NCI-H2081 treated with DMSO at 0.1 percent for 48 hours (cell line): Measurements from ENCODE around the gene MGAT5B.
"Not testable (repeated sequence)": the region's sequence is repeated elsewhere in the genome, so short reads cannot be mapped to it uniquely, and the experiment has no call there.

Experiments used
- DNase-seq: peaks from one replicate; lab custom pipeline; 2025; lab: John Stamatoyannopoulos, UW

The MGAT5B gene, protein sequence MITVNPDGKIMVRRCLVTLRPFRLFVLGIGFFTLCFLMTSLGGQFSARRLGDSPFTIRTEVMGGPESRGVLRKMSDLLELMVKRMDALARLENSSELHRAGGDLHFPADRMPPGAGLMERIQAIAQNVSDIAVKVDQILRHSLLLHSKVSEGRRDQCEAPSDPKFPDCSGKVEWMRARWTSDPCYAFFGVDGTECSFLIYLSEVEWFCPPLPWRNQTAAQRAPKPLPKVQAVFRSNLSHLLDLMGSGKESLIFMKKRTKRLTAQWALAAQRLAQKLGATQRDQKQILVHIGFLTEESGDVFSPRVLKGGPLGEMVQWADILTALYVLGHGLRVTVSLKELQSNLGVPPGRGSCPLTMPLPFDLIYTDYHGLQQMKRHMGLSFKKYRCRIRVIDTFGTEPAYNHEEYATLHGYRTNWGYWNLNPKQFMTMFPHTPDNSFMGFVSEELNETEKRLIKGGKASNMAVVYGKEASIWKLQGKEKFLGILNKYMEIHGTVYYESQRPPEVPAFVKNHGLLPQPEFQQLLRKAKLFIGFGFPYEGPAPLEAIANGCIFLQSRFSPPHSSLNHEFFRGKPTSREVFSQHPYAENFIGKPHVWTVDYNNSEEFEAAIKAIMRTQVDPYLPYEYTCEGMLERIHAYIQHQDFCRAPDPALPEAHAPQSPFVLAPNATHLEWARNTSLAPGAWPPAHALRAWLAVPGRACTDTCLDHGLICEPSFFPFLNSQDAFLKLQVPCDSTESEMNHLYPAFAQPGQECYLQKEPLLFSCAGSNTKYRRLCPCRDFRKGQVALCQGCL

DNA sequence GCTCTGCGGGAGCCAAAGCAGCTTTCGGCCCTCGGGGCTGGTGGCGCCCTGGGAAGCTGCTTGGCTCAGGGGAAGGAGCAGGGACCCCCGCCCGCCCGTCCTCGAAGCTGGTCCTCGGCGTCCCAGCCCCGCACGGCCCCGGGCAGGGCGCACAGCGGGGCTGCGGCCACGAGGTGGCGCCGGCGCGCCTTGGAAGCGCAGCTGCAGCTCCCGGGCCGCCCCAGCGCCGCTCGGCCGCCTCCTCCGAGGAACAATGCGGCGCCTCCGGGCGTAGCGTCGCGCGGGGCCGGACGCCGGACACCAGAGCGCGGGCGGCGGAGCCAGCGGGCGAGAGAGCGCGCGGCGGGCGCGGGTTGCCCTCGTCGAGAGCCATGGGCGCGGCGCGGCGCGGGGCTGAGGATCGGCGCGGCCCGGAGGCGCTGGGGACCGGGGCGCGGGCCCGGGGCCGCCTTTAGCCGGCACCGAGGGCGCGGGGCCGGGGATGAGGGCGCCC is at the start of gene MGAT5B:
Gene MGAT5B, plus strand, starts transcription at position 229 of the 493 bp plus-strand sequence. CDS start 626 bp downstream, outside the sequence.
- no peak for DNase-seq

DNA sequence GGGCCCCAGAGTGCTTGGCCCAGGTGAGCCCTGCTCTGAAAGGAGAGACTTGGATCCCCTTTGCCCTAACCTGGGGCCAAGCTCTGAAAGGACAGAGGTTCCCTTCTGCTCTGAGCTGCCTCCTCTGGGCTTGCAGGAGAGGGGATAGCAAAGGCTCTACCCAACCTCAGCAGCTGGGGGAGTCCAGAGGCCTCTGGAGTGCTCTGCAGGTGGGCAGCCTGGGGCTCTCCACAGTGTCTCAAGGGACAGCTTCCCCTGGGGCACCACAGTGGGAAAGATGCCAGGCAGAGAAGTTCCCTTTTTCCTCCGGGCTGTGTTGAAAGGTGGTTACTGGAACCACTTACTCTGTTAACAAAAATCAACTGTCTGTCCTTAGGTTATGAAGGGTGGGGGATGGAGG is 48.2 kb upstream of the MGAT5B start:
- peak; percentile 73 for DNase-seq

DNA sequence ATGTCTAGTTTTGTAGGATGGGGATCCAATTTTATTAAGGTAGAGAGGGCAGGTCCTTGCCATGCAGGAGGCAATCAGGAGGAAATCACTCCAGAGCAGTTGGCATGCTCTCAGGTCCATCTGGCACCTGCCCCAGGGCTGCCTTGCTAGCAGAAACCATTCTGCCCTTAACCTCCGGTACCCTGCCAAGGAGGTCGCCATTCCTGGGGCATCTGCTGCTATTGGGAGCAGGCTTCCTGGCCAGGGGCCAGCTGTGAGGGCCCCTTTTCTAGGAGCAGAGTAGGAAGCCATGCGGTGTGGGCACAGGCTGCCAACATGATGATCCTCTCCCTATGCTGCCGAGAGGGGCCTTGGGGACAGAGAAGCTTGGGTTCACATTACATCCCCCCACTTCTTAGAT is 47.6 kb upstream of the MGAT5B start:
- DNase-seq, result peak; percentile 73

DNA sequence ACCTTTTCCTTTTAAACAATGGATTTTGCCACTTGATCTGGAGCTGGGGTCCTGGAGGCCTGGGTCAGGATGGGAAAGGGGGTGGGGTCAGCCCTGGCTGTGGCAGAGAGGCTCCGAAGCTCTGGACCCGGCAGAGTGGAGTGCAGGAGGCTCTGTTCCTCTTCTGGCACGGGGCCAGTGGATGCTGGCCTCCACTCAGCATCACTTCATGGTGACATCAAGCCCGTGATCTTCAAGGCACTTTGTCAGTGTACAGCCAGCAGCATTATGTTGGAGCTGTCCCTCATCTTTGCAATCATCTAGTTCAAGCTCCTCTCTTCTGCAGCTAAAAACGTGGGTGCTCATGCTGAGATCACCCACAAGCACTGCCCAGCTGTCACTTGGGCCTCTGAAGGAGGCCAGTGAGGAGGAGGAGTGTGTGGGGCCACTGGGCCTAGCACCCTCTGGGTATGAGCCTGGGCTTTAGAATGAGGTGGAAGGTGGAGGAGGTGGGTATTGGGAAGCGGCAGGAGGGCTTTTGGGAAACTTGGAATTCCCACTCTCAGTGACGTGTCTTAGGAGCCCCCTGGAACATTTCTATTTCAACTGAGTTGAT is 45.9 kb upstream of the MGAT5B start:
- DNase-seq, result no peak

DNA sequence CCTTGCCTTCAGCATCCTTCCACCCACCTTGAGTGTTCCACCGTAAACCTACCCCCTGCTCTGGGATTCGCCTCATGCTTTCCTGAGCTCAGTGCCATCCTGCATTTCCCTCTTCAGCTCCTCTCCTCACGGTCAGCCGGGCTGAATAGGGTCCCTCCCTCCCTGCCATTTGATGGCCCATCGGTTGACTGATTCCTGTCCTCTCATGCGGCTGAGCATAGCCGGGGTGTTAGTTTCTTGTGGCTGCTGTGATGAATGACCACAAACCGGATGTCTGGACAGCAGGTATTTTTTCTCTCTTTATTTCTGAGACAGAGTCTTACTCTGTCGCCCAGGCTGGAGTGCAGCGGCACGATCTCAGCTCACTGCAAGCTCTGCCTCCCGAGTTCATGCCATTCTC is 44.1 kb upstream of the MGAT5B start:
- no peak for DNase-seq

DNA sequence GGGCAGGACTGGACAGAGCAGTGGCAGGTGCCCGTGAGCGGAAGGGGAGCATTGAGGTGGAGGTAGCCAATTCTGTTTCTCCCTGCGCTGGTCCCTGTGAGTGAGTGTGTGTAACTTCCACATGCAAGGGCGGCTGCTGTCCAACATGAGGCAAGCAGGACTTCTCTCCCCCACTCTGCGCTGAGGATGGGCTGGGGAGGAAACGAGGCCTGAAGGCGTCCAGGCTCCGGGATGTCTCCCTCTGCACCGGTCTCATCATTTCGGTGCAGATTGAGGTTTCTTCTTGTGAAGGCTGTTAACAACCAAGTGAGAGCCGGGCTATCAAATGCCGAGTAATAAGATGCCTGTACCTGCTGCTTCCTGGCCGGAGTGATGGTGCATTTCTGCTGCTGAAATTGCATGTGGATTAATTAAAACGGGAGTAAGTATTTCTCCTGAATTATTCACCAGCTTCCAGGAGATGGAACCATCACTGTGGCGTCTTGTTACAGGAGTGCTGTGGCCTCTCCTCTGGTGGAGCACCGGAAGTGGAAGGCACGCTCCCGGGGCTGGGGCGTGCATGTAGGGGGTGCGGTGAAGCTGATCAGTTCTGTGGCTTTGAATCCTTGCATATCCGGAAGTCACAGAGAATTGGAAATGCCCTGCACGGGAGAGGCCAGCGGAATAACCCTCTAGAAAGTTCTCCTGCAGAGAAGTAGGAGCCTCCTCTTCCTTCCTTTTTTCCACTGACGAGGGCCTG is 41.7 kb upstream of the MGAT5B start:
- DNase-seq, result no peak

DNA sequence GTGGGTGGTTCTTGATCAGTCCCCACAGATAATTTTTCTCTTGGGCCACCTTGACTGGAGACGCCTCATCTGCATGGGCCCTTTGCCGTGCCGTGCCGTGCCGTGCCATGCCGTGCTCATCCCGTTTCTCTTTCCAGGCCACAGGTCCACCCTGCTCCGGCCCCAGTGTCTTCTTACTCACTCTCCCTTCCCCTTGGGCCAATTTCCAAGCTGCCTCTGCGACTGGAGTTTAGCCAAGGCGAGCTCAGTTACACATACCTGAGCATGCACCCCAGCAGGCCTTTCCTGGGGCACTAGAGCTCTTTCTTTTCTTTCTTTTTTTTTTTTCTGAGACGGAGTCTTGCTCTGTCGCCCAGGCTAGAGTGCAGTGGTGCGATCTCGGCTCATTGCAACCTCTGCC is 40.5 kb upstream of the MGAT5B start:
- no peak for DNase-seq

DNA sequence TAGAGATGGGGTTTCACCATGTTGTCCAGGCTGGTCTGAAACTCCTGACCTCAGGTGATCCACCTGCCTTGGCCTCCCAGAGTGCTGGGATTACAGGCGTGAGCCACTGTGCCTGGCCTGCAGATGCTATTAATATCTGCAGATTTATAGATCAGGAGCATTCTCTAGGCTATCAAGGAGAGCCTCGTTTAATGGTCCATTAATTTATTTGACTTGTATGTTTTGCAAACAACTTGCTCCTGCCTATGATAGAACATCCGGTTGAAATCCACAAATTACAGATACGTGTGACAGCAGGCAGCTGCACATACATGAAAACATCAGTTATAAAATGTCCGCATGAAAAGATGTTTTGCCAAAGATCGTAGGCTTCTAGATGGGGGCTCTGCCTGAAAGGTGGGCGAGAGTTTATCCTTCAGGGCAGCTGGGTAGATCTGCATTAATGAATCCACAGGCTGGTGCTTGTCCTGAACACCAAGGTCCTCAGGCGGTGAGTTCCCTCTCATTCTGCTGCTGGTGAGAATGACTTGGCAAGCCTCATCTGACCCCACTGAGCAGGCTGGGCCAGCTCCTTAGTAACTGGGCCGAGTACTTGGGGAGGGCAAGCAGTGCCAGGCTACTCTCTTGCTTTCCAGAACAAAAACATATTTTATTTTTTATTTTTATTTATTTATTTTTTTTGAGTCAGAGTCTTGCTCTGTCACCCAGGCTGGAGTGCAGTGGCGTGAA is 37.1 kb upstream of the MGAT5B start:
- DNase-seq, result peak; percentile 85

DNA sequence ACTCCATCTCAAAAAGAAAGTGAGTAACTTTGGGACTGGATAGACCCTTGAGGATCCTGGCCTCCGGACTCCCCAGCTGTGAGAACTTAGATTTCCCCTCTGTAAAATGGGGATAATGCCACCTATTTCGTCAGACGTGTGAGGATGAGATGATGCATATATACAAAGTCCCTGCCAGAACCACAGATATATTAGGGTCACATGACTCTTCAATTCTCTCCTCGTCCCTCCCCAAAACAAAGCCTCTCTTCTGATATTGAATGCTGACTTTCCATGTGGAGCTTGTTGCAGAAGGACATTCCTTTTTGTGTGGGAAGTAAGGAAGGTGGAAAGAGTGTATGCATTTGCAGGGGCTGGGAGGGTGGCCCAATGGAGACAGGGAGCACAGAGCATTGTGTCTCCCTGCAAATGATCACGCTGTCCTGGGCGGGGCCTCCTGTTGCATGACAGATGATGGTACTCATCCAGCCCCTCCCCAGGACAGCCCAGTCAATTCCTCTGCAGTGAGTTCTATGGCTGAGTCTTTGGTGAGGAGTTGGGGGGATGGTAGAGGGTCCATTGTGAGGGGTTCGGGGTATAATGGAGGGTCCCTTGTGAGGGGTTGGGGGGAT is 35.1 kb upstream of the MGAT5B start:
- no peak for DNase-seq

DNA sequence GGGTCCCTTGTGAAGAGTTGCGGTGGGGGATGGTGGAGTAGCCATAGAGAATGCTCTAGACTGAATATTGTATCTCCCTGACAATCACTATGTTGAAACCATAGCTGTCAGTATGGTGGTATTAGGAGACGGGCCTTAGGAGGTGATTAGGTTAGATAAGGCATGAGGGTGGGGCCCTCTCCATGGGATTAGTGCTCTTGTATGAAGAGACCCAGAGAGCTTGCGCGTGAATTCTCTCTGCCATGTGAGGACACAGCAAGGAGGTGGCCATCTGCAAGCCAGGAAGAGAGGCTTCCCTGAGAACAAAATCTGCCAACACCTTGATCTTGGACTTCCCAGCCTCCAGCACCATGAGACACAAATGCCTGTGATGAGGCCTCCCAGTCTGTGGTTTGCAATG is 34.5 kb upstream of the MGAT5B start:
- no peak for DNase-seq

DNA sequence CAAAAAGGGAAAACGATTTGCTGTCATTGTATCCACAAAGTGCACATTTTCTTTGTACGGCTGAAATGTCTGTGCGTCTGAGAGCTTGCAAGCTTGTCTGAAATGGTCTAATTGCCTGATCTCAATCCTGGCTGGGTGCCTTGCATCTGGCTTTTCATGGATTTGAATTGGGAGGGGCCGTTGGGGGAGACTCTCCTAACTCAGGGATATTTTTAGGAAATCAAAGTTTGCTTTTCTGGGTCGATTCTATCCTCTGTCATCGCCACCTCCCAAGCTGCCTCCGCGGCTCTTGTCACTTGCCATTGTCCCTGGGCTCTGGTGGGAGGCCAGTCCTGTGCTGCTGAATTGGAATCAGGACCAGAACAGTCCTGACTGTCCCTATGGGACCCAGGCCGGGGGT is 33.3 kb upstream of the MGAT5B start:
- no peak for DNase-seq

DNA sequence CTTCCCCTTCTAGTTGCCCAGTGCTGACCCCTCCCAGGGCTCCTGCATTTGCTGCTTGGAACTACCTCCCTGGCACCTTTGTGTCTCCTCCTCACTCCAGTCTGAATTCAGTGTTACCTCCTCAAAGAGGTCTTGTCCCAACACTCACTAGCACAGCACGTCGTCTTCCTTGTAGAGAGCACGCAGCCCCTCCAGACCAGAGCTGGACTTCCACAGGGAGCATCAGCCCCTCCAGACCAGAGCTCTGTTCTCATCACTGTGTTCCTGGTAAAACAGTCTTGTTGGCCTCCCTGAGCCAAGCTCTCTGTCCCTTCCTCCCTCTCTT is 27.8 kb upstream of the MGAT5B start:
- DNase-seq, result no peak

DNA sequence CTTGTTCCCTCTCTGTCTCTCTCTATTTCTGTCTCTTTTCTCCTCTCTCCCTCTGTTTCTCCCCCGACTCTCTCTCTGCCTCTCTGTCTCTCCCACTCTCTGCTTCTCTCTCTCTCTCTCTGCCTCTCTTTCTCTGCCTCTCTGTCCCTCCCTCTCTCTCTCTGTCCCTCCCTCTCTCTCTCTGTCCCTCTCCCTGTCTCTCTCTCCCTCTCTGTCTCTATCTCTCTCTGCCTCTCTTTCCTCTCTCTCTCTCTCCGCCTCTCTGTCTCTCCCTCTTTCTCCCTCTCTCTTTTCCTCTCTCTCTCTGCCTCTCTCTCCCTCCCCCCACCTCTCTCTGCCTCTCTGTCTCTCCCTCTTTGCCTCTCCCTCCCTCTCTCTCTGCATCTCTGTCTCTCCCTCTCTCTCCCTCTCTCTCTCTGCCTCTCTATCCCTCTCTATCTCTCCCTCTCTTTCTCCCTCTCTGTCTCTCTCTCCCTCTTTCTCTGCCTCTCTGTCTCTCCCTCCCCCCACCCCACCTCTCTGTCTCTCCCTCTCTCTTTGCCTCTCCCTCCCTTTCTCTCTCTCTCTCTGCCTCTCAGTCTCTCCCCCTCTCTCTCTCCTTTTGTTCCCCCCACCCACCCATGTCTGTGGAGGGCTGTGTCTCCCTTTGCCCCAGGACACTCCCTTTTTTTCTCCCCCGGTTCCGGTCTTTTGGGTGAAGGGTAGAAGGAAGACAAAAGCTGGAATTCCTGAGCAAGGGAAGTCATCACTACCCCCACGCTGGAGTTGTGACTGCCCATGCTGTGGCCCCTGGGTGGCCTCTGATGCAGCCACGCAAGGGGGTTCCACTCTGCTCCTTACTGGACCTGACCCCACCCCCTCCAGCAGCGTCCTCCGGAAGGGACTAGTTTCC is 27.1 kb upstream of the MGAT5B start:
- no peak for DNase-seq

DNA sequence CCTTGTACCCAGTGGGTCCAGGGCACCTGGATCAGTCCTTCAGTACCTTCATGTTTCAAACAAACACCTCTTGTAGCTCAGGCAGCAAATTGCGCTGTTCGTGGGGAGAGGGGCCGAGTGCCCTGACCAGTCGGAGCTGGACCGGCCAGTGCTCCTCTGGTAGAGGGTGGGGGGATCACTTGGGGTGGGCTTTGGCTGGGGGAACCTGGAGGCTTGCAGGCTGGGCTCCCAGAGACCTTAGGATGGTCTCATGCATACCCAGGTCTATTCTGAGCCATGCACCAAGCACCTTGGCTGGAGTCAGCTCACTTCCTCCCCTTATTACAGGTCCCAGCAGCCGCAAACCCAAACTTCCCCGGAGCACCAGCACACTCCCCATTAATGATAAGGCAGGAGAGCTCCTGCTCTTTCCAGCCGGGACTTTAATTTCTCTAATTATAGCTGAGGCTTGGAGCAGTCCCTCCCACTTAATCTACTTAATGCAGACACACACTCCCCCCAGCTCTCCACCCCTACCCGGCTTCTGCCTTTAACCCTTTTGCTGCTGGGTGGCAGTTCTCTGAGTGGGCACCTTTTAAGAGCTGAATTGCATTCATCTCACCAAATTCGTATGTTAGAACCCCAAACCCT is 26.3 kb upstream of the MGAT5B start:
- DNase-seq, result peak; percentile 61

DNA sequence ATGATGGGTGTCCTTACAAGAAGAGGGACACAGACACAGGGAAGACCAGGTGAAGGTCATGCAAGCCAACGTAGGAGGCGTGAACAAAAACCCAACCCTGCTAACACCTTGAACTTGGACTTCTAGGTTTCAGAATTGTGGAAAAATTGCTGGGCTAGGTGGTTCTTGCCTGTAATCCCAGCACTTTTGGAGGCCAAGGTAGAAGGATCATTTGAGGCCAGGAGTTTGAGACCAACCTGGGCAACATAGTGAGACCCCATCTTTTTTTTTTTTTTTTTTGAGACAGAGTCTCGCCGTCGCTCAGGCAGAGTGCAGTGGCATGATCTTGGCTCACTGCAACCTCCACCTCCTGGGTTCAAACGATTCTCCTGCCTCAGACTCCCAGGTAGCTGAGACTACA is 25.1 kb upstream of the MGAT5B start:
- not testable (repeated sequence) for DNase-seq

DNA sequence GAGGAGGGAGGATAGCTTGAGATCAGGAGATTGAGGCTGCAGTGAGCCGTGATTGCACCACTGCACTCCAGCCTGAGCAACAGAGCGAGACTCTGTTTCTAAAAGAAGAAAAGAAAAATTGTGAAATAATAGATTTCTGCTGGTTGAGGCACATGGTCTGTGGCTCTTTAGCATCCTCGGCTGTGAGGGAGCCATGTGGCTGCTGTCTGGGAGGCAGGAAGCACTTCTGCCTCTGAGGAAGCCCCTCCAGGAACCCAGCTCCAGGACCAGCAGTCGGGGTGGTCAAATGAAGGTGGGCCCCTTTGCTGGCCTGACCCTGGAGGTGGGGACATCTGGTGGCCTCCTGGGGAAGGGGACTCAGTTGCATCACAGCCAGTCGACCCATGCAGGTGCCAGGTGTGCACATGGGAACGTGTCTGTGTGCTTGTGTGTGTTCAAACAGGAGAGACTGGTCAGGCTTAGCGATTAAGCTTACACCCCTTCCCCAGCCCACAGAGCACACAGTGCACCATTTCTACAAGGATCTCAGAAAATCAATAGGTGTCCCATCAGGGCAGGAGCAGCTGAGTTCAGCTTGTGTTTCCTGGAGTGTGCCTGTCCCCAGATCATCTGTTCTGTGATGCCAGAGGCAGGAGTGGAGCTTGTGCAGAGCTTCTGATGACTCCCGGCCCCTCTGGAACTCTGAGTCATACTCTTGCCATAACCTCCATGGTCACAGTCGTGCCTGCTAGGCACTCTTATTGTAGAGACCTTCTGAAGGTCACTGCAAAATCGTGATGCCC is 24.3 kb upstream of the MGAT5B start:
- DNase-seq, result no peak

DNA sequence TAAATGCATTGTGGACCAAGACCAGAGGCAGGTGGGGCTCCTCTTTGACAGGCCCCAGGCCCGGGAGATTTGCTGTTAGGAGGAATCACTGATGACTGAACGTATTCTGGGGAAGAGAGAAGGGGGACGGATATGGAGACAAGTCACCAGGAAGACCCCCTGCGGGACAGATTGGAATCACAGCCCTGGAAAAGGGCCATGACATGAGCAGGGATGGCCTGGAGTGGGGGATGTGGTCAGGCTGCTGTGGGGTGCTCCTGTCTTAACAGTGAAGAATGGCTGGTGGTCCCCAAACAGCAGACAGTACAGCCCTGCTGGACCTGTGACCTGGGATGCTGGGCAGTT is 23.7 kb upstream of the MGAT5B start:
- DNase-seq, result no peak

DNA sequence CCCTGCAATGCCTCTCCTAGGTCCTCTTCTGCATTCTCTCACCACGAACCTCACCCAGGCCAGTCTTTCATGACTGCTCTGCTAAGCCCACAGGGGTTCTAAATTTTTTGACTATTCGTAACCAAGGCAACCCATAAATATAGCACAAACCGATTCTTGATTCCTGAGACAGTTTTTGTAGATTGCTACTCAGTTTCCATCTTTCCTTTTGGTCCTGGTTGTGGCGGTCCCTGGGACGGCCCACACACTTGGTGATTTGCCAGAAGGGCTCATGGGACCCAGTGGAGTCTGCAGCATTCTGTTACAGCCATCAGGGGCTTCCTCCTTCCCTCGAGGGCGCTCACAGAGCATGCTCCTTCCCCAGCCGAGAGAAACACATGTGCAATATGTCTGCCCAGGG is 23.4 kb upstream of the MGAT5B start:
- DNase-seq, result no peak

DNA sequence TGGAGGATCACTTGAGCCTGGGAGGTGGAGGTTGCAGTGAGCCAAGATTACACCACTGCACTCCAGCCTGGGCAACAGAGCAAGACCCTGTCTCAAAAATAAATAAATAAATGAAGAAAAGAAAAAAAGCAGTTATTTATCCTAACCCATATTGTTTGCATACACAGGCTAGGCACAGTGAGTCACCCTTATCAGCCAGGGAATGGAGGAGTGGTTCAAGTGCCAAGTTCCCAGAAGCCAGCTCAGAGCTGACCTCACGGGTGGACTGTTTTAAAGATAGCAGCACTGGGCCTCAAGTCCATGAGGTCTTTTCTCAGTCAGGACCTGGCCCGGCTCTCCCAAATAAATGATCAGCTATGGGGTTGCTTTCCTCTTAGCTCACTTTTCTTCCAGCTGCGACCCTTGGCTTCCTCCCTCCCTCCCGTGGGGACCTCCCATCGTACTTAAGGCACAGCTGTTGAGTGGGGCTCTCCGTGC is 22.6 kb upstream of the MGAT5B start:
- DNase-seq, result no peak
